PC-3 (cell line): ENCODE results near the gene CD276. TPM values are rescaled to one million over a fixed set of nuclear protein-coding genes. Genes with fewer than 3 reads are reported as not detected.

Experiments used
- ATAC-seq: fragments of 200-7000 bp; cut with Tn5 transposase; 2 replicates; pipeline ENCODE4 v1.9.1; 2020; ENCODE audit warnings: mild to moderate bottlenecking, moderate library complexity
- BruUV-seq: library from RNA; stranded (reverse); fragments of 400-500 nt; replicated peaks from 2 replicates; lab custom pipeline; 2021; lab: Mats Ljungman, UMichigan
- CTCF ChIA-PET: fragments of 300-600 bp; sonication (Branson Sonifier 250); formaldehyde crosslinking; loops from one replicate; lab custom pipeline; 2022; ENCODE audit warnings: antibody characterized with exemption; lab: Charles Lee
- POLR2A ChIA-PET: fragments of 300-600 bp; sonication (Branson Sonifier 250); formaldehyde crosslinking; loops from one replicate; lab custom pipeline; 2022; ENCODE audit warnings: antibody characterized with exemption; ENCODE audit not compliant: unreplicated experiment; lab: Charles Lee
- DNase-seq: peaks from one replicate; pipeline ENCODE4 v3.0.0-alpha.2; 2015
- H2AFZ ChIP-seq: fragments of 300-600 bp; sonication (generic); 2 replicates; pipeline ENCODE4 v1.6.0; 2016; ENCODE audit warnings: antibody characterized with exemption, low read length
- H3F3A ChIP-seq: fragments of 300-600 bp; sonication (generic); one replicate; pipeline ENCODE4 v1.6.0; 2017; ENCODE audit warnings: antibody characterized with exemption, low read length, control low read depth, mild to moderate bottlenecking; ENCODE audit not compliant: unreplicated experiment
- H3K27ac ChIP-seq: fragments of 300-600 bp; sonication (generic); 2 replicates; pipeline ENCODE4 v1.5.1; 2016; ENCODE audit warnings: mild to moderate bottlenecking, low read length
- H3K27me3 ChIP-seq: fragments of 300-600 bp; sonication (generic); 2 replicates; pipeline ENCODE4 v1.6.1; 2016; ENCODE audit warnings: low read length, mixed read lengths
- H3K36me3 ChIP-seq: fragments of 300-600 bp; sonication (generic); 2 replicates; pipeline ENCODE4 v1.6.1; 2016; ENCODE audit warnings: low read depth, mixed run types, low read length, mixed read lengths
- H3K4me1 ChIP-seq: fragments of 300-600 bp; sonication (generic); 2 replicates; pipeline ENCODE4 v1.5.1; 2016; ENCODE audit warnings: low read length; ENCODE audit not compliant: insufficient read depth
- H3K4me2 ChIP-seq: fragments of 300-600 bp; sonication (generic); 2 replicates; pipeline ENCODE4 v1.6.0; 2016; ENCODE audit warnings: low read length
- H3K4me3 ChIP-seq: fragments of 300-600 bp; sonication (generic); 2 replicates; pipeline ENCODE4 v1.5.1; 2016; ENCODE audit warnings: mild to moderate bottlenecking, low read length, mixed read lengths
- H3K79me2 ChIP-seq: fragments of 300-600 bp; sonication (generic); 2 replicates; pipeline ENCODE4 v1.6.1; 2017; ENCODE audit warnings: low read length, mixed read lengths
- H3K9ac ChIP-seq: fragments of 300-600 bp; sonication (generic); 2 replicates; pipeline ENCODE4 v1.6.0; 2016; ENCODE audit warnings: mild to moderate bottlenecking, low read length
- H3K9me2 ChIP-seq: fragments of 300-600 bp; sonication (generic); replicated peaks from 2 replicates; pipeline ENCODE4 v1.6.1; 2016; ENCODE audit warnings: mixed run types, low read length, mixed read lengths
- H3K9me3 ChIP-seq: fragments of 300-600 bp; sonication (generic); 2 replicates; pipeline ENCODE4 v1.6.1; 2016; ENCODE audit warnings: low read length, mixed read lengths
- H4K20me1 ChIP-seq: fragments of 300-600 bp; sonication (generic); 2 replicates; pipeline ENCODE4 v1.6.1; 2016; ENCODE audit warnings: low read length, mixed read lengths
- CTCF ChIP-seq: fragments of 300-600 bp; sonication (generic); conservative IDR thresholded peaks from 2 replicates; pipeline ENCODE4 v1.5.1; 2017; ENCODE audit warnings: antibody characterized with exemption, low read depth, mild to moderate bottlenecking, low read length
- EZH2 ChIP-seq: fragments of 300-600 bp; sonication (generic); IDR thresholded peaks from one replicate; pipeline ENCODE4 v1.6.1; 2017; ENCODE audit warnings: antibody characterized with exemption, mild to moderate bottlenecking, low read length; ENCODE audit not compliant: unreplicated experiment
- EZH2phosphoT487 ChIP-seq: fragments of 300-600 bp; sonication (generic); IDR thresholded peaks from 2 replicates; pipeline ENCODE4 v1.6.1; 2018; ENCODE audit warnings: mild to moderate bottlenecking, antibody characterized with exemption, low read length, borderline replicate concordance
- intact Hi-C: fragments of 100-400 bp; cut with micrococcal nuclease; formaldehyde crosslinking; loops from 2 replicates; pipeline ENCODE4 v1.9.0; 2023
- total RNA-seq: library from RNA; depleted of rRNA; stranded (reverse); fragments of >200 nt; gene quantifications from 2 replicates; pipeline ENCODE4 v1.2.3, GENCODE V29; 2014

The CD276 gene
- total RNA-seq, 1 experiment from 2014 or later = 85.3 TPM

- ChIA-PET POLR2A (no interaction called here), CTCF (no interaction called here)
- Histone ChIP-seq H3K4me1 (peaks cover 25% of the 10 kb centered on the region), H3K36me3 (no peaks in the 10 kb centered on the region), H3K79me2 (peaks cover 17% of the 10 kb centered on the region), H3K9me3 (no peaks in the 10 kb centered on the region), H3K4me2 (no peak overlapping the region), H3K27ac (no peak overlapping the region), H3F3A (no peaks in the 10 kb centered on the region), H4K20me1 (peaks cover 2% of the 10 kb centered on the region; the same call in 1 of the 2 replicates), H3K9ac (no peak overlapping the region), H3K9me2 (no peaks in the 10 kb centered on the region), H3K27me3 (no peaks in the 10 kb centered on the region), H2AFZ (no peak overlapping the region), H3K4me3 (no peak overlapping the region)
- TF ChIP-seq EZH2phosphoT487 (no peak), CTCF (no peak), EZH2 (no peak)
- ATAC-seq (no peak), DNase-seq (no peak)
- no TSS peak for BruUV-seq
- intact Hi-C loops = loop anchor here (5.0 kb wide), 1 partner anchor 44 kb away; no protein-coding TSS in a partner anchor
Measured at GRCh38 chr15:73681063-73681462, 3.1 kb upstream of the CD276 start.

GRCh38 chr15:73681856-73682599 lies 2.2 kb upstream of the CD276 start:
- DNase-seq = no peak
- H3K36me3 ChIP-seq = no peaks in the 10 kb centered on the region
- no peaks in the 10 kb centered on the region for H3K9me3 ChIP-seq
- no peak for TF ChIP-seq EZH2phosphoT487
- no peak for TF ChIP-seq CTCF
- TF ChIP-seq EZH2 = no peak
- peaks cover 8% of the 10 kb centered on the region; the same call in 1 of the 2 replicates for H4K20me1 ChIP-seq
- H3K4me3 ChIP-seq = no peak overlapping the region
- POLR2A ChIA-PET = no interaction called here
- no peak overlapping the region for H2AFZ ChIP-seq
- H3K79me2 ChIP-seq = peaks cover 27% of the 10 kb centered on the region
- no TSS peak for BruUV-seq
- intact Hi-C loops = loop anchor here (5.0 kb wide), 1 partner anchor 45 kb away; no protein-coding TSS in a partner anchor
- ATAC-seq = no peak
- no peaks in the 10 kb centered on the region for H3K9me2 ChIP-seq
- no peaks in the 10 kb centered on the region for H3K27me3 ChIP-seq
- no peak overlapping the region for H3K27ac ChIP-seq
- H3K9ac ChIP-seq = no peak overlapping the region
- CTCF ChIA-PET = no interaction called here
- peaks cover 35% of the 10 kb centered on the region for H3K4me1 ChIP-seq
- no peaks in the 10 kb centered on the region for H3F3A ChIP-seq
- 0 out of 2 replicates have a peak overlapping the region, but pooled peaks have one; percentile 7 for H3K4me2 ChIP-seq

- H3K9ac ChIP-seq = no peak overlapping the region
- no peak overlapping the region for H3K27ac ChIP-seq
- no peaks in the 10 kb centered on the region for H3K9me2 ChIP-seq
- no peak for TF ChIP-seq EZH2
- TF ChIP-seq EZH2phosphoT487 = no peak
- no peak for TF ChIP-seq CTCF
- DNase-seq = no peak
- H3K27me3 ChIP-seq = no peaks in the 10 kb centered on the region
- no peaks in the 10 kb centered on the region for H3K36me3 ChIP-seq
- H3K79me2 ChIP-seq = peaks cover 33% of the 10 kb centered on the region
- no peak overlapping the region for H2AFZ ChIP-seq
- no peaks in the 10 kb centered on the region for H3K9me3 ChIP-seq
- no peak for ATAC-seq
- intact Hi-C loops = loop anchor here (5.0 kb wide), 1 partner anchor 45 kb away; no protein-coding TSS in a partner anchor
- no peak overlapping the region for H3K4me3 ChIP-seq
- no peaks in the 10 kb centered on the region for H3F3A ChIP-seq
- H4K20me1 ChIP-seq = peaks cover 11% of the 10 kb centered on the region; the same call in 1 of the 2 replicates
- BruUV-seq = no TSS peak
- no peak overlapping the region for H3K4me2 ChIP-seq
- ChIA-PET CTCF (interaction anchor here (1.5 kb wide), 1 partner anchor 17 kb away, joined by 5 read pairs; no protein-coding TSS in a partner anchor), POLR2A (no interaction called here)
- peaks cover 40% of the 10 kb centered on the region for H3K4me1 ChIP-seq
Measured at GRCh38 chr15:73682600-73683090, 1.5 kb upstream of the CD276 start.
